Measurements from ENCODE around the gene PPP1R16B.

PPP1R16B gene

DNA sequence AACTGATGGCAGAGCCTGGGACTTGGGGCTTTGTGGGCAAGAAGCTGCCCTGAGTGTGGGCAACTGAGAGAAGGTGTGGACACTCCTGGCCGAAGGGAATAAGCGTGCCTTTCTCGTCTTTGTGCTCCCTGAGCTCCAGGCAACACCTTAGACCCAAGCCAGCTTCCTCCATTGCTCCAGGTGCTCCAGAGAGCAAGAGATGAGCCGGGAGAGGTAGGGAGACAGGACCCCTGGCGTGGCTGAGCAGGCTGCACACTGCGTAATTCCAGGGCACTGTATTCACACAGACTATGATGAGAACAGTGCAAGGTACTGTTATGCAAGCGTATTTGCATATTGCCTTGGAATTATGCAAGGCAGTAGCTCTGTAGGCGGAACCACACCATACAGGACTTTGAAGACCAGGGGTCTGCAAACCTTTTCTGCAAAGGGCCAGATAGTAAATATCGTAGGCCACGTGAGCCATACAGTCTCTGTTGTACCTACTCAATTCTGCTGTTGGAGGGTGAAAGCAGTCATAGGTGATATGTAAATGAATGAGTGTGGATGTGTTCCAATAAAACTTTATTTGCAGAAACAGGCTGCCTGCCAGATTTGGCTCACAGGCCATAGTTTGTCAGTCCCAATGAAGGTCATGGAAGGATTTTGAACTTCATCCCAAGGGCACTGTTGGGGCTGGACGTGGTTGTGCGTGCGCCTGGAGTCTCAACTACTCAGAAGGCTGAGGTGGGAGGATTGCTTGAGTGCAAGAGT lies 78.7 kb downstream of the PPP1R16B start:
- Histone ChIP-seq H3K27ac (ENCODE audit: low read length) (no peak overlapping the region), H3K36me3 (ENCODE audit: control insufficient read depth in 1 of 2, insufficient read depth in 2 of 2, low read length in 2 of 2) (no peaks in the 10 kb centered on the region), H3K9me3 (ENCODE audit: control insufficient read depth in 1 of 2, low read length in 2 of 2) (no peaks in the 10 kb centered on the region), H3K27me3 (ENCODE audit: low read depth, low read length) (no peaks in the 10 kb centered on the region), H3K4me3 (ENCODE audit: low read depth in 1 of 2, low read length in 2 of 2) (no peak overlapping the region), H3K4me1 (ENCODE audit: control insufficient read depth in 1 of 2, insufficient read depth in 2 of 2, low read length in 2 of 2) (no peaks in the 10 kb centered on the region)

DNA sequence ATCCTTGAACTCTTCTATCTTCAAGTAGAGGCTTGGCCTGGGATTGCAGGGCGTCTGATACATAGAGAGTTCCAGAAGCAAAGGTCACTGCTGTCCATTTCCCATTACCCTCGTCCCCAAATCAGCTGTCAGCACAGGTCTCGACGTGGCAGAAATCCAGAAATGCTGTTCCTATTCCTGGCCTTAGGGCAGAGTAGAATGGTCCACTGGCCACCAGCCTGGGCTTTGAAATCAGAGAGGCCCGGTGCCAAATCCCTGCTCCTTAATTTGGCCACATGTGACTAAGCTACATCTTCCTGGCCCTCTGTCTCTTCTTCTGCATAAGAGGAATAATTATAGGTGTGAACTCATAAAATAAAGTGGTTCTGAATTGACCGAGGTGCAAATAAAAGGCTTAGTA lies 79.9 kb downstream of the PPP1R16B start:
- Histone ChIP-seq H3K4me1 (ENCODE audit: control insufficient read depth in 1 of 2, insufficient read depth in 2 of 2, low read length in 2 of 2) (no peaks in the 10 kb centered on the region), H3K27me3 (ENCODE audit: low read depth, low read length) (no peaks in the 10 kb centered on the region), H3K36me3 (ENCODE audit: control insufficient read depth in 1 of 2, insufficient read depth in 2 of 2, low read length in 2 of 2) (no peaks in the 10 kb centered on the region), H3K9me3 (ENCODE audit: control insufficient read depth in 1 of 2, low read length in 2 of 2) (no peaks in the 10 kb centered on the region), H3K27ac (ENCODE audit: low read length) (no peak overlapping the region), H3K4me3 (ENCODE audit: low read depth in 1 of 2, low read length in 2 of 2) (no peak overlapping the region)

DNA sequence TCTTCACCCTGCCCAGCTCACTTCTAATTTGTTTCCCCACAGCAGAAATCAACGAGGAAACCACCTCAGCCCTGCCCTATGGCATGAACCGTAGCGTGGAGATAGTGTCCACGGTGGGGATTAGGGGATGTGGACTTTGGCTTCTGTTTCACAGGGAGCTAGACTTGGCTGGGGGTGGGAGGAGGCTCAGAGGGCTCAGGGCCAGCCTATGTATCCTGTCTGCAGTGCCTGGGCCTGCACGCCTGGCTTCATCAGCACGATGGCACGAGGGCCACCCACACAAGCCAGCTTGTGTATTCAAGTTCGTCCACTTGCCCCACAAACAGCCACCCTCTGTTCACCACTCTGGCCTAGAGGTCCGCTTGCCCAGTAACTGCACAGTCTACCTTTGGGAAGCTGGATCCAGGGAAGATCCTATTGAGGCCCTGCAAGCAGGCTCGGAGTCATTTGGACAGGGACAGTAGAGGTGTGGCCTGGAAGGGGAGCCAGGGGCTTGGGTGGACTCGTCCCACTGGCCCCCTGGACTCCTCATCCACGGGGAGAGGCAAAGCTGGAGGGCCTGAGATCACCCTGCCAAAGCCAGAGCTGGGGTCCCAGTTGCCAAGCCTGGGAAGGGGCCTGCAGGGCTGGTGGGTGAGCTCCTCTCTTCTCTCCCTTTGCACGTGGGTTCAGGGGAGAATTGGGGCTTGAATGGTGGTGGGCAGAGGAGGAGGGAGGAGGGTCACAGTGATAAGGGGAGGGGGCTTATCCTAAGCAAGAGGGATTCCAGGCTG lies 82.7 kb downstream of the PPP1R16B start:
- peaks cover 0 to 1% of the 10 kb centered on the region in 2 donors for H3K4me1 ChIP-seq (ENCODE audit: control insufficient read depth in 1 of 2, insufficient read depth in 2 of 2, low read length in 2 of 2)
- no peak overlapping the region for H3K27ac ChIP-seq (ENCODE audit: low read length)

DNA sequence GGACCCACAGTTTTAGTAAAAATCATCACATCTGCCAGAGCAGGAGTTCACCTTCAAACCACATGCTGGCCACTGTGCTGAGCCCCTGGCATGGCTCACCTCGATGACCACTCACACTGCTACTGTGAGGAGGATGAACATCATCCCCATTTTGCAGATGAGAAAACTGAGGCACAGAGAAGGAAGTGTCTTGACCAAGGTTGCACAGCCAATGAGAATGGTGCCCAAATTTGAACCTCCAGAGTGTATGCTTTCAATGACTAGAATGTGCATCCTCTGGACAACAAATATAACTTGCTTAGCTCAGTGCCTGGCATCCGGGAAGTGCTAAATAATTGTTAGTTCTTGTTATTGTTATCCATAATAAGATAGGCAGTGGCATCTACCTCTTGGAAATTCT lies 83.6 kb downstream of the PPP1R16B start:
- H3K36me3 ChIP-seq (ENCODE audit: control insufficient read depth in 1 of 2, insufficient read depth in 2 of 2, low read length in 2 of 2) = no peaks in the 10 kb centered on the region
- H3K9me3 ChIP-seq (ENCODE audit: control insufficient read depth in 1 of 2, low read length in 2 of 2) = no peaks in the 10 kb centered on the region
- H3K4me1 ChIP-seq (ENCODE audit: control insufficient read depth in 1 of 2, insufficient read depth in 2 of 2, low read length in 2 of 2) = peaks cover 0 to 5% of the 10 kb centered on the region in 2 donors
- H3K27ac ChIP-seq (ENCODE audit: low read length) = no peak overlapping the region
- H3K4me3 ChIP-seq (ENCODE audit: low read depth in 1 of 2, low read length in 2 of 2) = no peak overlapping the region
- no peaks in the 10 kb centered on the region for H3K27me3 ChIP-seq (ENCODE audit: low read depth, low read length)

More for the DNA sequence above, 82.7 kb downstream of the PPP1R16B start:
- Histone ChIP-seq H3K9me3 (ENCODE audit: control insufficient read depth in 1 of 2, low read length in 2 of 2) (no peaks in the 10 kb centered on the region), H3K4me3 (ENCODE audit: low read depth in 1 of 2, low read length in 2 of 2) (no peak overlapping the region), H3K36me3 (ENCODE audit: control insufficient read depth in 1 of 2, insufficient read depth in 2 of 2, low read length in 2 of 2) (no peaks in the 10 kb centered on the region), H3K27me3 (ENCODE audit: low read depth, low read length) (no peaks in the 10 kb centered on the region)

DNA sequence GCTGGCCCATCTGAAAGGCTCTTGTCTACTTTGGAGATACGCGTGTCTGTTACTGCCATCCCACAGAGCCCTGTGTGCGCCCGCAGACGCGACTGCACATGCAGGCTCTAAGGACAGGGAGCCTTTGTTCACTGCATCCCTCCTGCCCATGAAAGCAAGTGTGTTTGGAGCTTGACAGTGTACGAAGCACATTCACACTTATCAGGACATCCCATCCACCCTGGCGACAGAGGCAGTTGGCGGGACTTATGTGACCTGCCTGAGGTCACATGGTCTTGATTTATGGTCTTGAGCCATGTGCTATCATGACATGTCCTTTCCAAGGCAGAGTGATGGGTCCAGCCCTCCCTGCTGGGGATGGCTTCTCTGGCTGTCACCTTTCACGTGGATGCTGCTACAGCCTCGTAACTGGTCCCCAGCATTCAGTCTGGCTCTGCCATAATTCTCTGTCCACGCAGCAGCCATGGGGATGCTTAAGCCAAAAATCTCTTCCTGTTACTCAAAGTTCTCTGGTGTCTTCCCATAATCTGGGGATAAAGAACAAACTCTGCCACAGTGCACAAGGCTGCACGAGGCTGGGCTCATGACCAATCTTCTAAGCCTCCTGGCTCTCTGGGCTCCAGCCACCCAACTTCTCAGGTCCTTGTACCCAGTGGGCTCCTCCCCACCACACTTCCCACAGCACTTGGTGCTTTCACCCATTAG lies 84.4 kb downstream of the PPP1R16B start:
- no peak overlapping the region for H3K4me3 ChIP-seq (ENCODE audit: low read depth in 1 of 2, low read length in 2 of 2)
- peaks cover 0 to 8% of the 10 kb centered on the region in 2 donors for H3K4me1 ChIP-seq (ENCODE audit: control insufficient read depth in 1 of 2, insufficient read depth in 2 of 2, low read length in 2 of 2)
- no peaks in the 10 kb centered on the region for H3K9me3 ChIP-seq (ENCODE audit: control insufficient read depth in 1 of 2, low read length in 2 of 2)
- H3K36me3 ChIP-seq (ENCODE audit: control insufficient read depth in 1 of 2, insufficient read depth in 2 of 2, low read length in 2 of 2) = no peaks in the 10 kb centered on the region
- no peaks in the 10 kb centered on the region for H3K27me3 ChIP-seq (ENCODE audit: low read depth, low read length)
- no peak overlapping the region for H3K27ac ChIP-seq (ENCODE audit: low read length)

DNA sequence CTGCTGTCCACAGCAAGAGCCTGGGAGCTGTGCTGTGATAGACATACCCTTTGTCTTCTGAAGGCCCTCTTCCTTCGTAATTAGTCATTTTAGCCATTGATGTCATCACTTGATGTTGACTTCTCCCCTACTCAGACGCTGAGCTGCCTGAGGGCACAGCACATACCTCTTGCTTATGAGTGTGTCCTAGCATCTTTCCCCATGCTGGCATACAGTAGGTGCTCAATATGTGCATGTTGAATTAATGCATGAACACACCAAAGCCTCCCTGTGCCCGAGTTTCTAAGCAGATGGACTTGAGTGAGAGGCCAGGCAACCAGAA lies 85.0 kb downstream of the PPP1R16B start:
- Histone ChIP-seq H3K9me3 (ENCODE audit: control insufficient read depth in 1 of 2, low read length in 2 of 2) (no peaks in the 10 kb centered on the region), H3K27ac (ENCODE audit: low read length) (no peak overlapping the region), H3K4me1 (ENCODE audit: control insufficient read depth in 1 of 2, insufficient read depth in 2 of 2, low read length in 2 of 2) (peaks cover 0 to 8% of the 10 kb centered on the region in 2 donors)

DNA sequence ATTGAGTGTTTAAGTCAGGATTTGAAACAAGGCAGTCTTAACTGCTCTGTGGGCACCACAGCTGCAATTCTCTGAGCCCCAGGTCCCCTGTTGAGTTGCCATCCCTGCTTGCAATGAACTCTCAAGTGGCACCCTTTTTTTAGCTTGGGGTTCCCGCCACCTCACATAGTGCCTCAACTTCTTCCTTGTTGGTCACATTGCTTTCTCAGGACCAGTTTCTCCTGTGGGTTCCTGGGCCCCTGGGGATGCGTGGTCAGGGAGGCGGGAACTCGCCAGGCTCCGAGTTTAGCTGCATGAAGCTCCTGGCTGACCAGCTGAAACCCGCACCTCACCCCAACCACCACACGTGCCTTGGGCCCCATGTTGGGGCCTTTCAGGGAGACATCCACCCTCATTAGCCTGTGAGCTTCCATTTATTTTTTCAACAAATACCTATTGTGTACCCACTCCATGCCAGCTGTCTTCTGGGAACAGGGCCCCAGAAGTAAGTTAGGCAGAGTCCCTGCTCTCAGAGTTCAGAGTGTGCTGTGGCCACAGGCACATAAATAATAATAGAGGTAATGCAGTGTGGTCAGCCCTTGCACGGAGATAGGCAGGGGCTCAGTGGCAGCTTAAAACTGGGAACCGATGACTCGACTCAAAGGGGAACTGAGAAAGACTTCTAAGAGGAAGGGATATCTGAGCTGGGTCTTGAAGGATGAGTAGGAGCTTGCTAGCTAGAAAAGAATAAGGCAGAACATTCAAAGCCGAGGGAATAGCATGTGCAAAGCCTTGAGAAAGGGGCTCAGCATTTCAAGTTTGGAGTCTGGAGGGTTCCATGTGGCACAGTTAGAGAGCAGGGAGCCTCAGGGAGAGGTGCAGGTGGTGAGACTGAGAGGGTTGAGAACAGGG lies 86.8 kb downstream of the PPP1R16B start:
- no peak overlapping the region for H3K4me3 ChIP-seq (ENCODE audit: low read depth in 1 of 2, low read length in 2 of 2)
- H3K4me1 ChIP-seq (ENCODE audit: control insufficient read depth in 1 of 2, insufficient read depth in 2 of 2, low read length in 2 of 2) = peaks cover 0 to 8% of the 10 kb centered on the region in 2 donors
- no peaks in the 10 kb centered on the region for H3K36me3 ChIP-seq (ENCODE audit: control insufficient read depth in 1 of 2, insufficient read depth in 2 of 2, low read length in 2 of 2)
- H3K27ac ChIP-seq (ENCODE audit: low read length) = no peak overlapping the region
- no peaks in the 10 kb centered on the region for H3K9me3 ChIP-seq (ENCODE audit: control insufficient read depth in 1 of 2, low read length in 2 of 2)
- no peaks in the 10 kb centered on the region for H3K27me3 ChIP-seq (ENCODE audit: low read depth, low read length)

More for the DNA sequence above, 85.0 kb downstream of the PPP1R16B start:
- no peaks in the 10 kb centered on the region for H3K27me3 ChIP-seq (ENCODE audit: low read depth, low read length)
- H3K4me3 ChIP-seq (ENCODE audit: low read depth in 1 of 2, low read length in 2 of 2) = no peak overlapping the region
- H3K36me3 ChIP-seq (ENCODE audit: control insufficient read depth in 1 of 2, insufficient read depth in 2 of 2, low read length in 2 of 2) = no peaks in the 10 kb centered on the region

DNA sequence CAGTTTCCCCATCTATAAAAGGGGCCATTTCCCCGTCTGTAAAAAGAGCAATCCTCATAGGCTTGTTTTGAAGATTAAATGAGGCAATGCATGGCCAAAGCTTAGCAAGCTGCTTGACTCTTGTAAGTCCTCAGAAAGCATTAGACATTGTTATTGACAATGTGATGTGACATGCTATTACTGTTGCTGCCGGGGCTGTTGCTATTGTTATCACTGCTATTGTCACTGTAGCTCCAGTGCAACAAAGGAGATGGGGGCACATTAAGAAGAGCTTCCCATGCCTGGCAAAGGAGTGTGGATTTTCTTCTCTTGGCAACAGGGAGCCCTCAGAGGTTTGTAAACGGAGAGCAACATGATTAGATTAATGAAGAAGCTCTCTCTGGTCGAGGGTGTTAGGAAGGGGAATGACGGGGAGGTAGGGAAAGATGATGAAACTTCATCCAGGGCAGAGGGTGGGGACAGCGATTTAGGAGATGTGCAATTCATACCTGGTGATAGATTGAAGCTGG lies 87.6 kb downstream of the PPP1R16B start:
- Histone ChIP-seq H3K27ac (ENCODE audit: low read length) (no peak overlapping the region), H3K36me3 (ENCODE audit: control insufficient read depth in 1 of 2, insufficient read depth in 2 of 2, low read length in 2 of 2) (no peaks in the 10 kb centered on the region), H3K27me3 (ENCODE audit: low read depth, low read length) (no peaks in the 10 kb centered on the region), H3K9me3 (ENCODE audit: control insufficient read depth in 1 of 2, low read length in 2 of 2) (no peaks in the 10 kb centered on the region), H3K4me1 (ENCODE audit: control insufficient read depth in 1 of 2, insufficient read depth in 2 of 2, low read length in 2 of 2) (peaks cover 0 to 8% of the 10 kb centered on the region in 2 donors), H3K4me3 (ENCODE audit: low read depth in 1 of 2, low read length in 2 of 2) (no peak overlapping the region)

DNA sequence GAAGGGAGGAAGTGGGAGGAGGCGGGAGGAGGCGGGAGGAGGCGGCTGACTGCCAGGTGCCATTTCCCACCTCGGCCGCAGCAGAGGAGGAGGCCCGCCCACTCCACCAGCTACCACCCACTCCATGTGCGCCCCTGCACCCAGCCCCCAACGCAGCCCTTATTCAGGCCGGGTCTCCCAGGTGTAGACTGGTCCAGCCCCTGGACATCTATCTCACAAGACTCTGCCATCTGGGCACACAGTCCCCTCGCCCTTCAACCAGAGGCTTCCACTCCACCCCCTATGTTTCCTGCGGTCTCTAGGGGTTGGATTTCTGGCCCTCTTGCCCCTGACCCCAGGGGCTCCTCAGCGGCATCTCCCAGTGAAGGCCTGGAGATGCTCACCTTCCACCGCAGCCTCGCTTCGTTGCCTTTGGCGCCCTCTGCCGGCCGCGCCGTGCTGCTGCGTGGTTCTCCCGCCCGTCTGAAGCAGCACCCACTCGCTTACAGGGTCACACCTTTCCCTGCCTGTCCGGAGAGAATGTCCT lies 88.1 kb downstream of the PPP1R16B start:
- Histone ChIP-seq H3K9me3 (ENCODE audit: control insufficient read depth in 1 of 2, low read length in 2 of 2) (no peaks in the 10 kb centered on the region), H3K4me3 (ENCODE audit: low read depth in 1 of 2, low read length in 2 of 2) (no peak overlapping the region), H3K36me3 (ENCODE audit: control insufficient read depth in 1 of 2, insufficient read depth in 2 of 2, low read length in 2 of 2) (no peaks in the 10 kb centered on the region), H3K4me1 (ENCODE audit: control insufficient read depth in 1 of 2, insufficient read depth in 2 of 2, low read length in 2 of 2) (peaks cover 0 to 8% of the 10 kb centered on the region in 2 donors), H3K27me3 (ENCODE audit: low read depth, low read length) (no peaks in the 10 kb centered on the region), H3K27ac (ENCODE audit: low read length) (no peak overlapping the region)

DNA sequence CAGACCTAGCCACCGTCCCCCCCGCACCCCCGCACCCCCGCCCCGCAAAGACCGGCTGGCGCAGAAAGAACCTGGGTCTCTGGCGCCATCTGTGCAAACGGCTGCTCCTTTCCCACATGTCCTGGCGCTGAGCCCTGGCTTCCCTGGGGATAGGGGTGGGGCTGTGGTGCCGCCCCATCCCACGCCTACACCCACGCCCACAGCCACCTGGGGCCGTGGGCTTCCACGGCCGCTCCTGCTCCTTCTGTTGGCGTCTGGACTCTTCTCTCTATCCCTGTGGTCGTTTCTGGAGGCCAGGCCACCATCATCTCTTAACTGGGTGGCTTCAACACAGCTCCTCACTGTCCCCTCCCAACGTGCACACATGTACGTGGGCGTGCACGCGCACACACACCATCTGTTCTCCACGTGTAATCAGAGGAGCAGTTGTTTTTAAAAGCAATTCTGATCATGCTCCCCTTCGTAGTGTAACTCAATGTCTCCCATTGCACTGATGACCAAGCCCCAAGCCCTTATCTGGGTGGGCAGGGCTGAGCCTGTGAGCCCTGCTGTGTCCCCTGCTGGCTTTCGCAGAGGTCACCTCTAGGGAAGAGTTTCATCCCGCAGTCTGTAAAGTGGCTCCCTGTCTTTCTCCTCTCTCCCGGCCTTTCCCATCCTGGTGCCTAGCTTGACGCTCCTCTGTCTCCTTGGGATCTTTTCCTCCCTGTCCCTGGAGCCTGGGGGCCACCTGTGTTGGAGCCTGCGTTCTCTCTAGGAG lies 88.8 kb downstream of the PPP1R16B start:
- Histone ChIP-seq H3K27me3 (ENCODE audit: low read depth, low read length) (no peaks in the 10 kb centered on the region), H3K4me3 (ENCODE audit: low read depth in 1 of 2, low read length in 2 of 2) (no peak overlapping the region), H3K9me3 (ENCODE audit: control insufficient read depth in 1 of 2, low read length in 2 of 2) (no peaks in the 10 kb centered on the region), H3K27ac (ENCODE audit: low read length) (no peak overlapping the region), H3K4me1 (ENCODE audit: control insufficient read depth in 1 of 2, insufficient read depth in 2 of 2, low read length in 2 of 2) (peaks cover 0 to 8% of the 10 kb centered on the region in 2 donors), H3K36me3 (ENCODE audit: control insufficient read depth in 1 of 2, insufficient read depth in 2 of 2, low read length in 2 of 2) (no peaks in the 10 kb centered on the region)
